Bladder microvascular endothelial cell (primary cell): ENCODE results near the gene KIF4B. TPM values are rescaled to one million over a fixed set of nuclear protein-coding genes. Genes with fewer than 3 reads are reported as not detected.

Experiments used
- total RNA-seq: library from RNA; depleted of rRNA; stranded (reverse); fragments of >200 nt; gene quantifications from 2 replicates; pipeline ENCODE4 v1.2.3, GENCODE V29; 2014

KIF4B gene, protein sequence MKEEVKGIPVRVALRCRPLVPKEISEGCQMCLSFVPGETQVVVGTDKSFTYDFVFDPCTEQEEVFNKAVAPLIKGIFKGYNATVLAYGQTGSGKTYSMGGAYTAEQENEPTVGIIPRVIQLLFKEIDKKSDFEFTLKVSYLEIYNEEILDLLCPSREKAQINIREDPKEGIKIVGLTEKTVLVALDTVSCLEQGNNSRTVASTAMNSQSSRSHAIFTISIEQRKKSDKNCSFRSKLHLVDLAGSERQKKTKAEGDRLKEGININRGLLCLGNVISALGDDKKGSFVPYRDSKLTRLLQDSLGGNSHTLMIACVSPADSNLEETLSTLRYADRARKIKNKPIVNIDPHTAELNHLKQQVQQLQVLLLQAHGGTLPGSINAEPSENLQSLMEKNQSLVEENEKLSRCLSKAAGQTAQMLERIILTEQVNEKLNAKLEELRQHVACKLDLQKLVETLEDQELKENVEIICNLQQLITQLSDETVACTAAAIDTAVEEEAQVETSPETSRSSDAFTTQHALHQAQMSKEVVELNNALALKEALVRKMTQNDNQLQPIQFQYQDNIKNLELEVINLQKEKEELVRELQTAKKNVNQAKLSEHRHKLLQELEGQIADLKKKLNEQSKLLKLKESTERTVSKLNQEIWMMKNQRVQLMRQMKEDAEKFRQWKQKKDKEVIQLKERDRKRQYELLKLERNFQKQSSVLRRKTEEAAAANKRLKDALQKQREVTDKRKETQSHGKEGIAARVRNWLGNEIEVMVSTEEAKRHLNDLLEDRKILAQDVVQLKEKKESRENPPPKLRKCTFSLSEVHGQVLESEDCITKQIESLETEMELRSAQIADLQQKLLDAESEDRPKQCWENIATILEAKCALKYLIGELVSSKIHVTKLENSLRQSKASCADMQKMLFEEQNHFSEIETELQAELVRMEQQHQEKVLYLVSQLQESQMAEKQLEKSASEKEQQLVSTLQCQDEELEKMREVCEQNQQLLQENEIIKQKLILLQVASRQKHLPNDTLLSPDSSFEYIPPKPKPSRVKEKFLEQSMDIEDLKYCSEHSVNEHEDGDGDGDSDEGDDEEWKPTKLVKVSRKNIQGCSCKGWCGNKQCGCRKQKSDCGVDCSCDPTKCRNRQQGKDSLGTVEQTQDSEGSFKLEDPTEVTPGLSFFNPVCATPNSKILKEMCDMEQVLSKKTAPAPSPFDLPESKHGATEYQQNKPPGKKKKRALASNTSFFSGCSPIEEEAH
- total RNA-seq: 0.16 and 0.38 TPM in 2 replicates

DNA sequence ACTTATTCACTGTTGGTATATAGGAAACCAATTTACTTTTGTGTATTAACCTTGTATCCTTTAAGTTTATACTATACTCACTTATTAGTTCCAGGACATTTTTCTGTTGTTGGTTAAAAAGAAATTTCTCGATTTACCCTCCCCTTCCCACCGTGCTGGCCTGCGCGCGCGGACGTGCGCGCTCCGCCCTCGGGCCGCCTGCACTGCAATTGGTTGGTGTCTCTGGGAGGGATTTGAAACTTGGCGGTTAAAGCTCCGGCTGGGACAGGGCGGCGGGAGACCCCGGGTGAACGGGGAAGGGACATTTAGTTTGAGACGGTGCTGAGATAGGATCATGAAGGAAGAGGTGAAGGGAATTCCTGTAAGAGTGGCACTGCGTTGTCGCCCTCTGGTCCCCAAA, at the start of gene KIF4B:
KIF4B (plus strand) TSS at position 230 of the 400 bp plus-strand sequence; CDS start at position 335, 105 bp downstream.

Other genes with a start within 250 kb of the KIF4B start
- gene FAXDC2, start 163.2 kb upstream of the KIF4B start, total RNA-seq: 2.8 and 15.9 TPM in 2 replicates
- gene CNOT8, start 155.1 kb upstream of the KIF4B start, total RNA-seq: 42.7 and 115 TPM in 2 replicates
- 9.7 and 24.2 TPM in 2 replicates for gene GEMIN5, start 75.5 kb upstream of the KIF4B start, total RNA-seq
- 15.9 and 27.4 TPM in 2 replicates for gene MRPL22, start 72.7 kb upstream of the KIF4B start, total RNA-seq